H7 (cell line): ENCODE measurements around the gene P3H4. TPM values are rescaled to one million over a fixed set of nuclear protein-coding genes. Genes with fewer than 3 reads are reported as not detected.
"Not testable (repeated sequence)": the region's sequence is repeated elsewhere in the genome, so short reads cannot be mapped to it uniquely, and the experiment has no call there.

ENCODE experiments used
- DNase-seq: peaks from one replicate; pipeline ENCODE4 v3.0.0; 2012
- H3K27me3 ChIP-seq: 2 replicates; pipeline ENCODE4 v1.6.0; 2011; ENCODE audit warnings: mild to moderate bottlenecking, low read length; ENCODE audit not compliant: control insufficient read depth, insufficient read depth
- H3K36me3 ChIP-seq: replicated peaks from 2 replicates; pipeline ENCODE4 v1.5.1; 2011; ENCODE audit warnings: low read length; ENCODE audit not compliant: control insufficient read depth, insufficient read depth
- H3K4me3 ChIP-seq: 2 replicates; pipeline ENCODE4 v1.5.1; 2011; ENCODE audit warnings: low read depth, mild to moderate bottlenecking, control low read depth, low read length, moderate library complexity; ENCODE audit not compliant: insufficient read depth
- total RNA-seq: library from RNA; depleted of rRNA; stranded (reverse); fragments of >200 nt; shearing (Covaris generic); gene quantifications from 2 replicates; pipeline ENCODE4 v1.2.3, GENCODE V29; 2014

The P3H4 gene
- total RNA-seq, 1 experiment from 2014 or later = 34.7 TPM

DNA sequence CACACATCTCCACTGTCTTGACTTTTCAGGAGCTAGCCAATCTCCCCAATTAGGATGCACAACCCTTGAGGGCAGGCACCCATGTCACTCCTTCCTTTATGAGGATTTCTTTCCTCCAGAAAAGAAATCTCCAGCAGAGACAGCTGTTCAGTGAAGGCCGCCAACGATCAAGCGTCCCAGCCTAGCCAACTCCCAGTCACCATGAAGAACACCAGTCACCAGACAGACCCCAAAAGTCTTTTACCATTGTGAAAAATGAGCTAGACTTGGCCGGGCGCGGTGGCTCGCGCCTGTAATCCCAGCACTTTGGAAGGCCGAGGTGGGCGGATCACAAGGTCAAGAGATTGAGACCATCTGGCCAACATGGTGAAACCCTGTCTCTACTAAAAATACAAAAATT is 18.2 kb upstream of the P3H4 start:
- DNase-seq = not testable (repeated sequence)
- H3K36me3 ChIP-seq = peaks cover 16% of the 10 kb centered on the region

GRCh38 chr17:41825175-41825845 is 13.6 kb upstream of the P3H4 start:
- H3K36me3 ChIP-seq = peaks cover 15% of the 10 kb centered on the region
- no peak overlapping the region for H3K4me3 ChIP-seq
- no peaks in the 10 kb centered on the region for H3K27me3 ChIP-seq
- DNase-seq = no peak

More for the DNA sequence above, 18.2 kb upstream of the P3H4 start:
- H3K4me3 ChIP-seq, H3K27me3 ChIP-seq: not testable (repeated sequence)

- H3K36me3 ChIP-seq = peaks cover 12% of the 10 kb centered on the region
Measured at GRCh38 chr17:41824086-41824485, 12.3 kb upstream of the P3H4 start.

GRCh38 chr17:41823580-41823979 is 11.8 kb upstream of the P3H4 start:
- DNase-seq = no peak
- Histone ChIP-seq H3K4me3 (no peak overlapping the region), H3K27me3 (no peaks in the 10 kb centered on the region), H3K36me3 (peaks cover 13% of the 10 kb centered on the region)

More at GRCh38 chr17:41824086-41824485, 12.3 kb upstream of the P3H4 start:
- no peak for DNase-seq
- H3K4me3 ChIP-seq = no peak overlapping the region
- no peaks in the 10 kb centered on the region for H3K27me3 ChIP-seq

GRCh38 chr17:41823141-41823524 is 11.4 kb upstream of the P3H4 start:
- no peak overlapping the region for H3K4me3 ChIP-seq
- no peak for DNase-seq
- peaks cover 14% of the 10 kb centered on the region for H3K36me3 ChIP-seq
- no peaks in the 10 kb centered on the region for H3K27me3 ChIP-seq

DNA sequence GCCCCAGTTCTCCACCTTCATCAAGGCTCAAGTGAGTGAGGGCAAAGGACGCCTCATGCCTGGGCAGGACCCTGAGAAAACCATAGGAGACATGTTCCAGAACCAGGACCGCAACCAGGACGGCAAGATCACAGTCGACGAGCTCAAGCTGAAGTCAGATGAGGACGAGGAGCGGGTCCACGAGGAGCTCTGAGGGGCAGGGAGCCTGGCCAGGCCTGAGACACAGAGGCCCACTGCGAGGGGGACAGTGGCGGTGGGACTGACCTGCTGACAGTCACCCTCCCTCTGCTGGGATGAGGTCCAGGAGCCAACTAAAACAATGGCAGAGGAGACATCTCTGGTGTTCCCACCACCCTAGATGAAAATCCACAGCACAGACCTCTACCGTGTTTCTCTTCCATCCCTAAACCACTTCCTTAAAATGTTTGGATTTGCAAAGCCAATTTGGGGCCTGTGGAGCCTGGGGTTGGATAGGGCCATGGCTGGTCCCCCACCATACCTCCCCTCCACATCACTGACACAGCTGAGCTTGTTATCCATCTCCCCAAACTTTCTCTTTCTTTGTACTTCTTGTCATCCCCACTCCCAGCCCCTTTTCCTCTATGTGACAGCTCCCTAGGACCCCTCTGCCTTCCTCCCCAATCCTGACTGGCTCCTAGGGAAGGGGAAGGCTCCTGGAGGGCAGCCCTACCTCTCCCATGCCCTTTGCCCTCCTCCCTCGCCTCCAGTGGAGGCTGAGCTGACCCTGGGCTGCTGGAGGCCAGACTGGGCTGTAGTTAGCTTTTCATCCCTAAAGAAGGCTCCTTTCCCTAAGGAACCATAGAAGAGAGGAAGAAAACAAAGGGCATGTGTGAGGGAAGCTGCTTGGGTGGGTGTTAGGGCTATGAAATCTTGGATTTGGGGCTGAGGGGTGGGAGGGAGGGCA is 10.7 kb upstream of the P3H4 start:
- Histone ChIP-seq H3K36me3 (peaks cover 14% of the 10 kb centered on the region), H3K4me3 (no peak overlapping the region), H3K27me3 (no peaks in the 10 kb centered on the region)
- no peak for DNase-seq

DNA sequence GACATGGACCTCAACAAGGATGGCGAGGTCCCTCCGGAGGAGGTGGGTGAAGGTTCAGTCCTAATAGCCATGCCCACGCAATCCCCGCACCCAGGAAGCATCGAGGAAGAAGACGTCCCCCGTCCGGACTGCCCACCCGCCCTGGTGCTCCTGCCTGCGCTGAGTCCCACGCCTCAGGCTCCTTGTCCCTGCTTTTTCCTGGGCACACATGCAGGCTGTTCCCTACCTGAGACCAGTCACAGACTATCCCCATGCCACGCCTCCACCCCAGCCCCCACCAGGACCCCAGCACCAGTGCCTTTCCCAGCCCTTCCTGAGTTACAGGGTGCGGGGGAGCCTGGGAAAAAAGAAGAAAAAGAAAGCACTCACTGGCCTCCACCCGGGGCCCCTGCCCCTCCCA is 10.0 kb upstream of the P3H4 start:
- Histone ChIP-seq H3K36me3 (peaks cover 12% of the 10 kb centered on the region), H3K27me3 (no peaks in the 10 kb centered on the region), H3K4me3 (no peak overlapping the region)
- peak; percentile 49 for DNase-seq

DNA sequence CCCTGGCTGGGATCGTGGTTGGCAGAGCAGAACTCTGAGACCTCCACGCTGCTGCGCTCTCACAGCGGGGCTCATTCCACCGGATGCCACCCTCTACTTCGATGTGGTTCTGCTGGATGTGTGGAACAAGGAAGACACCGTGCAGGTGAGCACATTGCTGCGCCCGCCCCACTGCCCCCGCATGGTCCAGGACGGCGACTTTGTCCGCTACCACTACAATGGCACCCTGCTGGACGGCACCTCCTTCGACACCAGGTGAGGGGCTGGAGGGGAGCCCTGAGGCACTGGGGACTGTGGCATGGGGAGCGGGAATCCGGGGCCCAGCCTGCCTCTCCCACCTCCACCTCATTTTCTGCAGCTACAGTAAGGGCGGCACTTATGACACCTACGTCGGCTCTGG is 6.3 kb upstream of the P3H4 start:
- no peaks in the 10 kb centered on the region for H3K27me3 ChIP-seq
- peaks cover 9% of the 10 kb centered on the region for H3K36me3 ChIP-seq
- H3K4me3 ChIP-seq = no peak overlapping the region
- no peak for DNase-seq

- DNase-seq = no peak
- H3K4me3 ChIP-seq = no peak overlapping the region
- H3K27me3 ChIP-seq = no peaks in the 10 kb centered on the region
- peaks cover 6% of the 10 kb centered on the region for H3K36me3 ChIP-seq
Measured at GRCh38 chr17:41816637-41817320, 5.0 kb upstream of the P3H4 start.

GRCh38 chr17:41814195-41814594 is 2.4 kb upstream of the P3H4 start:
- no peak for DNase-seq
- H3K4me3 ChIP-seq = no peak overlapping the region
- peaks cover 4% of the 10 kb centered on the region for H3K36me3 ChIP-seq
- peaks cover 10% of the 10 kb centered on the region for H3K27me3 ChIP-seq

GRCh38 chr17:41813699-41814124 is 2.0 kb upstream of the P3H4 start:
- Histone ChIP-seq H3K4me3 (peak overlapping the region; percentile 82), H3K27me3 (peaks cover 10% of the 10 kb centered on the region), H3K36me3 (peaks cover 2% of the 10 kb centered on the region)
- DNase-seq = no peak

DNA sequence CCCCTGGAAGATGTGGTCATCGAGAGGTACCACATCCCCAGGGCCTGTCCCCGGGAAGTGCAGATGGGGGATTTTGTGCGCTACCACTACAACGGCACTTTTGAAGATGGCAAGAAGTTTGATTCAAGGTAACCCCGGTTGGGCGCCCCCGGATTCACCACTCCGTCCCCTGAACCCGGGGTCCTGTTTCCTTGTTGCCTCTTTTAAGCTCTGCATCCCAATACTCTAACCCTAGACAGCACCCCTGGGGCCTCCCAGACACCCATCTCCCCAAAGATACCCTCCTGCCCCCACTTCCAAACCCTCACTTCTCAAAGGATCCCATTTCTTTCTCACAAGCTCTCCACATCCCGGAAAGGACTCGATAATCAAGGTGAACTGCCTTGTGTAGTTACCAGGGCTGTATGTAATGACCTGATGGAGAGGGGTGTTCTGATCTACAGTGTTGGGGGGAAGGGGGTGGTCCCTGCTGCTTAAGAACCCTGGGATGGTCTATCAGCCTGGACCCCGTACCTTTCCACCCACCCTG is 1.5 kb upstream of the P3H4 start:
- DNase-seq = no peak
- H3K27me3 ChIP-seq = peaks cover 10% of the 10 kb centered on the region
- peak overlapping the region; percentile 82 for H3K4me3 ChIP-seq

GRCh38 chr17:41812381-41813151 is 817 bp upstream of the P3H4 start, which contains the start of gene FKBP10:
FKBP10 (plus strand) TSS chr17:41813004; CDS start chr17:41813035, 31 bp downstream.
- DNase-seq = peak; percentile 99
- H3K27me3 ChIP-seq = peaks cover 10% of the 10 kb centered on the region

More for the DNA sequence above, 1.5 kb upstream of the P3H4 start:
- no peaks in the 10 kb centered on the region; the same call in 1 of the 2 replicates for H3K36me3 ChIP-seq

More at GRCh38 chr17:41812381-41813151, 817 bp upstream of the P3H4 start, which contains the start of gene FKBP10:
- peak within 1 kb of the TSS; percentile 82 for H3K4me3 ChIP-seq
- H3K36me3 ChIP-seq = peaks cover 2% of the 10 kb centered on the region
